Fibroblast of pulmonary artery (primary cell): ENCODE measurements around the gene ERFE.
A peak's percentile ranks its signal among the peaks of the same experiment; 100 is the strongest.

Experiments
- DNase-seq: peaks from one replicate; pipeline ENCODE4 v3.0.0-alpha.2; 2010; ENCODE audit warnings: low read depth
- H3K4me3 ChIP-seq: replicated peaks from 2 replicates; pipeline ENCODE4 v1.5.1; 2011; ENCODE audit warnings: low read depth, mild to moderate bottlenecking, control low read depth, low read length, moderate library complexity
- CTCF ChIP-seq: IDR thresholded peaks from 2 replicates; pipeline ENCODE4 v1.5.1; 2011; ENCODE audit warnings: mild to moderate bottlenecking, control low read depth, low read length, inconsistent platforms; ENCODE audit errors: missing control alignments

The ERFE gene

GRCh38 chr2:238154570-238154969 lies 4.2 kb upstream of the ERFE start:
- H3K4me3 ChIP-seq: no peak overlapping the region
- no peak for TF ChIP-seq CTCF
- DNase-seq: no peak

GRCh38 chr2:238155051-238155760 lies 3.6 kb upstream of the ERFE start:
- no peak overlapping the region for H3K4me3 ChIP-seq
- TF ChIP-seq CTCF: no peak
- DNase-seq: peak; percentile 88

GRCh38 chr2:238155761-238156694 lies 2.7 kb upstream of the ERFE start:
- DNase-seq: peak; percentile 43
- no peak overlapping the region for H3K4me3 ChIP-seq
- no peak for TF ChIP-seq CTCF

- no peak for TF ChIP-seq CTCF
- no peak for DNase-seq
- no peak overlapping the region for H3K4me3 ChIP-seq
Measured at GRCh38 chr2:238157506-238158017, 1.2 kb upstream of the ERFE start.

- no peak for TF ChIP-seq CTCF
- no peak overlapping the region for H3K4me3 ChIP-seq
- DNase-seq: no peak
Measured at GRCh38 chr2:238158018-238158508, 707 bp upstream of the ERFE start.

- DNase-seq: no peak
- H3K4me3 ChIP-seq: peak overlapping the region; percentile 30
- no peak for TF ChIP-seq CTCF
Measured at GRCh38 chr2:238159071-238159539, 335 bp downstream of the ERFE start.
